ENCODE data around the gene VIPR2.

Gene VIPR2

DNA sequence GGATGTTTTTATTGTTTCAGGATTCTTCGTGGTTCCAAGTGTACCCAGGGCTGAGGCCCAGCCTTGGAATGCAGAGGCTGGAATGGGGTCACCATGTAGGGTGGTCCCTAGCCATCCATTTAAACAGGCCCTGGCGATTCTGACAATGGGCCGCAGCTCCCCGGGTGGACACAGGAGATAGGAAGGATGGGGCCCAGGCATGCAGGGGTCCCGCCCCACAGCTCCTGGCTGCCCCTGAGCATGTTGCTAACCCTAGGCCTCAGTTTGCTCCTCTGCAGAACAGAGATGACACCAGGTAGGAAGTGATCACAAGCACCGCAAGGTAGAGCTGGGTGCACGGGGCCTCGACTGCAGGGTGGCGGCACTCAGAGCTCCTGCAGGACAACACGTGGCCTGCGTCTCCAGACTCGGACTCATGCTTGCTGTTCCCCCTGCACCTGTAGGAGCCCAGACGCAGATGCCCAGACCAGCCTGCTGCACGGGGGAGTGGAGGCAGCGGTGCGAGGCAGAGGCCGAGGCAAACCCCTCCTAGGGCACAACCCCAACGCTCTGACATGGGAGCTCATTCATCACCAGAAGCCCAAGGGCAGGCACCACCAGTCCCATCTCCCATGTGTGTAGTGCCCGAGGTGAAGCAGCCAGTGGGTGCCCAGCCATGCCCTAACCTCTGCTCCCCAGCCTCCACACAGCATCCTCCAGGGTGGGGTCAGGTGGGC, 25.5 kb downstream of the VIPR2 start:
- no peak for DNase-seq

DNA sequence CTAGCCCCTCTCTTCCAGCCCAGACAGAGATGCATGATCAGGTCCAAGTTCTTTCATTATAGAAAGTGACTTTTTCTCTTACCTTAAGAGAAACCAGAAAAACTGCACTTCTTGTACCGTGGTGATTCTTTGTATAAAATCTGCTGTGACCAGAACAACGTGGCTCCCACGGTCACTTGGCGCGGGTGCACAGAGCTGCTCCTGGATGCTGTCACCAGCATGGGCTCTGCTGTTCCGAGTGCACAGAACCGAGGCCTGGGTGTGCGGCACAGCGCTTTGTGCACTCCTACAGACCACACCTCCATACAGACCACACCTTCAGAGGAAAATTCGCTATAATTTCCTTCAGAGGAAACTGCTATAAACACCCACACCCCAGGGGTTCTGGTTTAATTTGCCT, 26.0 kb downstream of the VIPR2 start:
- DNase-seq = no peak

DNA sequence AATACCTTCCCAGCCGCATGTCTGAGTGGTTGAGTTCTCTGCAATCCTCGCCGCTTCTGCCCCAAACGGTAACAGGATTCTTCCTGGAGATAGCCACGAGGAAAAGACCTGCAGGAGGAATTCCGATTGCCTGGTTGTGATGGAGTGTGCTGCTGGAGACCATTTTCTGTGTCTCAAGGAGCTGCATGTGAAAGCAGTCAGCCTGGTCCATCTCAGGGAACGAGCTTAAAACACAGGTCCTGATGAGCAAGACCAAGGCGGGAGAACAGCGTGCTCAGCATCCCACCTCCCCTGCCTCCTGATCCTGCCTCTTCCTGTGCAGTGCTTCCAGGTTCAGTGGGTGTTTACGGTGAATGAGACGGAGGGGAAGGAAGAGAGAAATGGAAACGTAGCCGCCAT, 26.5 kb downstream of the VIPR2 start:
- DNase-seq = no peak

- DNase-seq = no peak
Measured at GRCh38 chr7:159117366-159118196, 27.1 kb downstream of the VIPR2 start.

DNA sequence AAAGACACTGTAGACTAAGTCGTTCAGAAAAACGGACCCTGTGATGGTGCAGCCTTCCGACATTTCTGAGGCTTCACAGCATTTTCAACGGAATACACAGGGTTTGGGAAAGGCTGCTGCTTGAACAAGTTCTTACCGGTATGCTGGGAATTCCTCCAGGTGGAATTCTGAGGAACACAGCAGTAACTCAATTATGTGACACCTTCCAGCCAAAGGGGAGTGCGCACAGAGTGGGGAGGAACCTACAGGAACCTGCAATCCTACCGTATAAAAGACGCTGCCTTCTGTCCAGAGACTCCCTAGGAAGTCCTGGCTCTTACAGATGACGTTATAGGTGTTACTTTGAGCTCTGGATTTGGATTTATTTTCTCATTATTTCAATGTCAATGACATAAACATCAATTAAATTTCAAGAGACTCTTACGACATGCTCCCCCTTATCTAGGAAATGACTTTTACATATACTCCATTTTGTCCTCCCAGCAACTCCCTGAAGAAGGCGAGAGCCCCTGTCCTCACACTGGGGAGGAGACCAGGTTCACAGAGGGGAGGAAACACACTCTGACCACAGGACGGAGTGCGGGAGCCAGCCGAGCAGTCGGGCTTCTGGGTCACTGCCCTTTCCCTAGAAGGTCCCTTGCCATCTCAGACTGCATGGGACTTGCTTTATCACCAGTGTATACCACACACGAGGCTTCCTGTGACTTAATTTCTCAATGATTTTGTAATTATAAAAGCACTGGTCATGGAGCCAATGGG, 27.9 kb downstream of the VIPR2 start:
- no peak for DNase-seq

GRCh38 chr7:159115601-159116501, 28.8 kb downstream of the VIPR2 start:
- no peak for DNase-seq

- DNase-seq = no peak
Measured at GRCh38 chr7:159114981-159115380, 29.7 kb downstream of the VIPR2 start.

- DNase-seq = no peak
Measured at GRCh38 chr7:159114096-159114495, 30.6 kb downstream of the VIPR2 start.

GRCh38 chr7:159113056-159113455, 31.6 kb downstream of the VIPR2 start:
- no peak for DNase-seq

DNA sequence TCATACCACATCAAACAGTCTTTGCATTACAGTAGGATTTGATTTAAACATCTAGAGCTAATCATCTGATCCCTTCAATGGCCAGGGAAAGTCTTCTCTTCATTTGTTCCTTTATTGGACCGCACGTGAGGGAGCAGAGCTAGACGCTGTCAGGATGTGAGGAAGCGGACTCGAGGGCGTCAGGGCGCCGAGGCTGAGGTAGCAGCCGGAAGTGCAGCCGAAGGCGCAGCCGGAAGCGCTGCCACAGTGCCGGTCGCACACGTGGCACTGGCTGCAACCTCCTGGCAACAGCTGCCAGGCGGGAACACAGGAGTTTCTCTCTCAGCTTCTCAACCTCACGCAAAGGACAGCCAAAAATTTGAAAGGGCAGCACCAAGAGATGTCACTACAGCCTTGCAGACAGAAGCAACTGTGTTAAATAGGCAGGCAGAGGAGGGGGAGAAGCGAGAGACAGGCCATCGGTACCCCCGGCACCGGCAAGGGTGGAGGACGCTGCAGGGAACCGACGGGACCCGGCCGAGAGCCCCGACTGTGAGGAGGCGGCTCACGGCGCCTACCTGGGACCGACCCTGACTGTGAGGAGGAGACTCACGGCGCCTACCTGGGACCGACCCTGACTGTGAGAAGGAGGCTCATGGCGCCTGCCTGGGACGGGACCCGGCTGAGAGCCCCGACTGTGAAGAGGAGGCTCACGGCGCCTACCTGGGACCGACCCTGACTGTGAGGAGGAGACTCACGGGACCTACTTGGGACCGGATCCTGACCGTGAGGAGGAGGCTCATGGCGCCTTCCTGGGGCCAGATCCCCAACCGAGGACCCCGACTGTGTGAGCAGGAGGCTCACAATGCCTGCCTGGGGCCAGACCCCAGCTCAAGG, 32.3 kb downstream of the VIPR2 start:
- no peak for DNase-seq

DNA sequence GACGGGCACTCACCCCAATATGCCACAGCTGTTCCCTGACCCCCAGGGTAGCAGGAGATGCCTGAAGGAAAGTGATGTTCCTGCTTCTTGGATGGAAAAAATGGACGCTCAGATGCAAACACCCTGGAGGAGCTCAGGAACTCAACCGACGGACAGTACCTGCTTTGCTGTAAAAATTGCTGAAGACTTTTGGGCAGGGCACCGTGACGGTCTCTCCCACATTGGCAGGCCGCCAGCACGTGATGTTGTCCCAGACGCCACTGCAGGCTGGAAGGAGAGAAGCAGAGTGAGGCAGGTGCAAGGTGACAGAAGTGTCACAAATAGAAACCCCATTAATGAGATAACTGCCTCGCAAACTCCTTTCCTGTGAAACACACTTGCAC, 35.0 kb downstream of the VIPR2 start:
- no peak for DNase-seq

DNA sequence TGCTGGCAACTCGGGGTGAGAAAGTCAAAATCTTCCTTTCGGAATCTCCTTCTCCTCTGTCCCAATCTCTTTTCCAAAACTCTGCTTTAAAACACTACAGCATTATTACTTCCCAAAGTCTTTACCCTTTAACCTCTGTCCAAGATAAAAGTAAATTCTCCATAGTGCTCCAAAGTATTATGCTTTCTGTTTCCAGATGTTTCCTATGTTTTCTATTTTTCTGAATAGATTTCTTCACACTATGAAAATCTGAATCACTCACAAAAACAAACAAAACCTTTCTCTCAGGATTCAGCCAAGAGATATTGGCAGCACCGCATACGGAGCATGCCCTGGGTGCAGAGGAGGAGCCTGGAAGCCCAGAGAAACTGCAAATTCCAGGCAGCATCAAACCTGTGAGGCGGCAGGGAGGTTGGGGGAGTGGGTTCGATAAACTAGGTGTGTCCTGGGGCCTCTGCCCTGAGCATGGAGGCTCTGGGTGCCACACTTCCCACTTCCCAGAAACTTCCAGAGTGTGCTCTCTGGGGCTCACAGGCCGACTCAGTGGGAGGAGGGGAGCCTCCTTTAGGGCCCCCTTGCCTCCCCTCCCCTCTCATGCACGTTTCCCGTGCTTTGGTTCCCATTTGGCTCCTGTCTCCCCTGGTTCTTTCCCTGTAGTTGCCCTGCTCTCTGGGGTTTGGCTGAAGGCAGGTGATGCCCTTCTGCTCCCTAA, 35.6 kb downstream of the VIPR2 start:
- DNase-seq = no peak

GRCh38 chr7:159108491-159108890, 36.2 kb downstream of the VIPR2 start:
- DNase-seq = no peak

DNA sequence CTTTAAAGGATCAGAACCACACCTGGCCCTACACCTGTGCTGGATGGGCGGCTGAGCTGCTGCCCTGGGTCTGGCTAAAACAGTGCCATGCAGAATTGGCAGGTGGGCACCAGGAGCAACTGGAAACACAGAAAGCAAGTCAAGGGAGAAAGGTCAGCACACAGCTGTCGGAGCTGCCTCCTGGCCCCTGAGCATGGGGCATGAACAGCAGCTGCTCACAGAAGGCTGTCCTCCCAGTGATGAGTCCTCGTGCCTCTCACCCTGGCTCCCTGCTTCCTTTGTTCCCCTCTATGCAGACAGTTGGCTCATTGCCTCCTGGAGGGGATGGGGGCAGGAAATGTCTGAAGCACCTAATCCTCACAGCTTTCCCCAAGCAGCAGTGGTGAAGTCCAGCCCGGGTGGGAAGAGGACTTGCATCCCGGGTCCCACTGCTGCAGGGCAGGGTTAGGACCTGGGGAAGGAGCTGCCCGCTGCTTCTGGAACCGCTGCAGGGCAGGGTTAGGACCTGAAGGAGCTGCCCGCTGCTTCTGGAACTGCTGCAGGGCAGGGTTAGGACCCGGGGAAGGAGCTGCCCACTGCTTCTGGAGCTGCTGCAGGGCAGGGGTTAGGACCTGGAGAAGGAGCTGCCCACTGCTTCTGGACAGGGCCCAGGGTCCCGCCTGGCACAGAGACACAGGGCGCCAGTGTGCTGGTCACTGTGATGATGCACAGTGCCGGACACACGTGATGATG, 37.3 kb downstream of the VIPR2 start:
- DNase-seq = no peak

DNA sequence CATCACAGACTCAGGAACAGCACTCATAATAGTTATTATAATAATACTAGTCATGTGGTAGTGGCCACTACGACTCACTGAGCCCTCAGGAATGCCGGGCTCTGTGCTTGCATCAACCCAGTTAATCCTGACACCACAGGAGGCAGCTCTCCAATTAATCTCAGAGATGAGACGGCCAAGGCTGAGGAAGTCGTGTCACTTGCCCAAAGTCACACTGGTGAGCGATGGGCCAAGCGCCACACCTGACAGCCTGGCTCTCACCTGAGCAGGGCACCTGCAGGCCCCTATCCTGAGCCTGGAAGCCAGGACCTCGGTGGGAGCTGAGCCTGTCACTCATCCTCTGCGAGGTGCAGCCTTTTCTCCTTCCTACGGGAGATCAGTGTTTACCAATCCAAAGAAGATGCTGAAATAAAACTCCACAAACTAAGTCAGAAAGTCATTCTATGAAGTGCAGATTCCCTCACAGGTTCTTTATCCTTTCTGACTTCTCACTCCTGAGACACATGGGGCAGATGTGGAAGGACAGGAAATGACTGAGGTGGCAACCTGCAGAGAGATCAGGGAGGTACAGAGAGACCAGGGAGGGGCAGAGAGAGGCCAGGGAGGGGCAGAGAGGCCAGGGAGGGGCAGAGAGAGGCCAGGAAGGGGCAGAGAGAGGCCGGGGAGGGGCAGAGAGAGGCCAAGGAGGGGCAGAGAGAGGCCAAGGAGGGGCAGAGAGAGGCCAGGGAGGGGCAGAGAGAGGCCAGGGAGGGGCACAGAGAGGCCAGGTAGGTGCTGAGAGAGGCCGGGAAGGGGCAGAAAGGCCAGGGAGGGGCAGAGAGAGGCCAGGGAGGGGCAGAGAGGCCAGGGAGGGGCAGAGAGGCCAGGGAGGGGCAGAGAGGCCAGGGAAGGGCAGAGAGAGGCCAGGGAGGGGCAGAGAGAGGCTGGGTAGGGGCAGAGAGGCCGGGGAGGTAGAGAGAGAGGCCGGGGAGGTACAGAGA, 38.5 kb downstream of the VIPR2 start:
- no peak for DNase-seq

DNA sequence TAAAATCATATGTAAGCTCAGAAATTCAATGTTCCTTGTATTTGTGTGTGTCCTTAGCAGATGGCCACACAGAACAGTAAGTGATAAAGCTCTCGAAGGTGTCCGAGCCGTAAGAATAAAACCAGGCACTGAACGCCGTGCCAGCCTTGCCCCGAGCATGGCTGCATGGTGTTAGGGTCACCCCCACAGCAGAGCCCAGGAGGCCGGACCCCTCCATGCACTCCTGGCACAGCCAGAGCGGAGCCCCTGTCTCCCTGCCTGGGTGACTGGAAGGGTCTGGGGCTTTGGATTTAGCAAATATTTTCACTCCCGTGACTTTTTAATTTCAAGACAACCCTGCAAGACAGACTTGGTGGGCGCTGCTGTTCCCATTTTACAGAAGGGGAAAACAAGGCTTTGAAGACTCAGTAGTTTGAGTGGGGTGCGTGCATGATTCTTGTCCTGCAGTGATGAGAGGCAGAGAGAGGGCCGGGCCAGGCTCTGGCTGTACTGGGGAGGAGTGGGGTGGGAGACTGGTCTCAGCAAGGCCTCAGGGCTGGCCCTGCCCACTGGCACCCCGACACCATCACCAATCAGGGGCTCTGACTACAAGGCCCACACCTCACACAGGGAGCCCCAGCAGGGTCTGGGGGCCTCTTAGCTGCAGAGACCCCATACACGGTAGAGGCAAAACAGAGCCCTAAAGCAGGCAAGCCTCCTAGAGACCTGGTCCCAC, 39.4 kb downstream of the VIPR2 start:
- DNase-seq = no peak

DNA sequence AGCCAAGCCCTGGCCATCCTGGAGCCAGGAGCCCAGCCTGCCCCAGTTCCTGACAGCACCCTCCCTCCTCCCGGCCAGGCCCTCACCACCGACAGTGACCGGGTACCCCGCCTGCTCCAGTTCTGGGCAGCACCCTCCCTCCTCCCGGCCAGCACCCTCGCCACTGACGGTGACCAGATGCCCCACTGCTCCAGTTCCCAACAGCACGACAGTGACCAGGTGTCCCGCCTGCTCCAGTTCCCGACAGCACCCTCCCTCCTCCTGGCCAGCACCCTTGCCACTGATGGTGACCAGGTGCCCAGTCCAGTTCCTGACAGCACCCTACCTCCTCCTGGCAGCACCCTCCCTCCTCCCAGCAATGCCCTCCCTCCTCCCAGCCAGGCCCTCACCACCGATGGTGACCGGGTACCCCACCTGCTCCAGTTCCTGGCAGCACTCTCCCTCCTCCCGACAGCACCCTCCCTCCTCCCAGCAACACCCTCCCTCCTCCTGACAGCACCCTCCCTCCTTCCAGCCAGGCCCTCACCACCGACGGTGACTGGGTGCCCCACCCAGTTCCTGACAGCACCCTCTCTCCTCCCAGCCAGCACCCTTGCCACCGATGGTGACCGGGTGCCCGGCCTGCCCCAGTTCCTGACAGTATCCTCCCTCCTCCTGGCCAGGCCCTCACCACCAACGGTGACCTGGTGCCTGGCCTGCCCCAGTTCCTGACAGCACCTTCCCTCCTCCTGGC, 40.3 kb downstream of the VIPR2 start:
- DNase-seq = no peak

All from DMS 273 treated with DMSO at 0.1 percent for 48 hours (cell line).